ENCODE results near the gene POLR2F. TPM values are rescaled to one million over a fixed set of nuclear protein-coding genes. Genes with fewer than 3 reads are reported as not detected.

Gene POLR2F
- polyA plus RNA-seq, 1 experiment = 87.4 TPM

- DNase-seq (ENCODE audit: low read depth, low spot score) = no peak
- H3K27me3 ChIP-seq (ENCODE audit: control insufficient read depth, insufficient read depth, low read length) = peaks cover 27% of the 10 kb centered on the region
- CTCF ChIA-PET = interaction anchor here (2.0 kb wide), 1 partner anchor 30 kb away, joined by 4 read pairs; no protein-coding TSS in a partner anchor
- no peaks in the 10 kb centered on the region for H3K9me3 ChIP-seq (ENCODE audit: control insufficient read depth, insufficient read depth, low read length)
- no peak overlapping the region for H3K27ac ChIP-seq (ENCODE audit: low read depth, low read length)
- TF ChIP-seq CTCF (IDR thresholded peaks at IDR 0.05; ENCODE audit: low read depth, low read length) = no peak
- no peak overlapping the region for H3K4me3 ChIP-seq (ENCODE audit: low read depth, low read length)
- POLR2A ChIA-PET = interaction anchor here (0.7 kb wide), 2 partner anchors 82 to 645 kb away, joined by 3 to 4 read pairs; no protein-coding TSS in a partner anchor
These were observed 42.0 kb downstream of the POLR2F start for GRCh38 chr22:37995460-37995859.

DNA sequence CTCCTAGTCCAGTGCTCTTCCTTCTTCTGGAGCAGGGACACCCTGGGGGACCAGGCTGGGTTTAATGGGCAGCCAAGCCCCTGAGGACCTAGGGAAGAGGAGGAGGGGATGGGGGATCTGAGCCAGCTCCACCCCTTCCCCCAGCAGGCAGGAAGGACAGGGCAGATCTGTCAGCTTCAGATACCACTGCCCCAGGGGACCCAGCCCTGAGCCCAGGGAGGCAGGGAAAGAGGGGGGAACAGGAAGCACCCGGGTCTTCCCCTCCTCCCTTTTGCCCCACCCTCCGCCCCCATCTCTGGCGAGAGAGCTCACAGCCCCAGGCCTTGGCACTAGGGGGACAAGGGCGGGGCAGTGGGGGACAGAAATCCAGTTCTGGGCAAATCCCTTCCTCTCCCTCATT, 42.6 kb downstream of the POLR2F start:
- no peaks in the 10 kb centered on the region for H3K9me3 ChIP-seq (ENCODE audit: control insufficient read depth, insufficient read depth, low read length)
- H3K27ac ChIP-seq (ENCODE audit: low read depth, low read length) = no peak overlapping the region
- H3K4me3 ChIP-seq (ENCODE audit: low read depth, low read length) = no peak overlapping the region
- ChIA-PET CTCF (interaction anchor here (2.0 kb wide), 1 partner anchor 31 kb away, joined by 4 read pairs; no protein-coding TSS in a partner anchor), POLR2A (interaction anchor here (0.7 kb wide), 1 partner anchor 644 kb away, joined by 3 read pairs; no protein-coding TSS in a partner anchor)
- DNase-seq (ENCODE audit: low read depth, low spot score) = no peak
- peaks cover 29% of the 10 kb centered on the region for H3K27me3 ChIP-seq (ENCODE audit: control insufficient read depth, insufficient read depth, low read length)
- no peak for TF ChIP-seq CTCF (IDR thresholded peaks at IDR 0.05; ENCODE audit: low read depth, low read length)

DNA sequence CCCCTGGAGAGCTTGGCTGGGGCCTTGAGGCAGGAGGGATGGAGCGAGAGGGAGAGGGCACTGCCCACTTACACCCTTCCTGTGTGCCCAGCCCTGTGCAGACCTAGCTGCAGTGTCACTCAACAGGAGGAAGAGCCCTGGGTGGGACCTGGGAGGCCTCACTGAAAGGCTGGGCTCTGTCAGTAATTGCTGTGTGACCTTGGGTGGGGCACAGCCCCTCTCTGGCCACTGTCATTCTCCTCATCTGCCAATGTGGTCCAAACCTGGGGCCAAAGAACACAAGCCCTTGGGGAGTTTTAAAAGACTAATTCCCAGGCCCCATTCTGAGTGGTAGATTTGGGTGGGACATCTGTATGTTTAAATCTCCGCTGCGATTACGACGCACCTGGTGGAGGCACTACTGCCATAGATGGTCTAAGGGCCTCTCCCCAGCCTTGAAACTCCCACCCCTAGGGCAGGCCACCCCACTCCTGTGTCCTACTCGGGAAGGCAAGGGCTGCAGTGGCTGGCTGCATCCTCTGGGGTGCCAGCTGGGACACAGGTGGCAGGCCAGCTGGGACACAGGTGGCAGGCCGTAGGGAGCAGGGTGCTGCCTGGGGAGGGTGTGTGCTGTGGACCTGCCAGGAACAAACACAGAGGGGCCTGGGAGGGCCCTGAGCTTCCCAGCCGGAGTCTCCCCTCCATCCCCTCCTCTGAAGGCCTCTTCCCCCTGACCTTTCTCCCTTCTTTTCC, 43.2 kb downstream of the POLR2F start:
- Histone ChIP-seq H3K27ac (ENCODE audit: low read depth, low read length) (no peak overlapping the region), H3K4me3 (ENCODE audit: low read depth, low read length) (no peak overlapping the region), H3K9me3 (ENCODE audit: control insufficient read depth, insufficient read depth, low read length) (no peaks in the 10 kb centered on the region), H3K27me3 (ENCODE audit: control insufficient read depth, insufficient read depth, low read length) (peaks cover 29% of the 10 kb centered on the region)
- CTCF ChIA-PET = no interaction called here
- no peak for TF ChIP-seq CTCF (IDR thresholded peaks at IDR 0.05; ENCODE audit: low read depth, low read length)
- POLR2A ChIA-PET = no interaction called here
- DNase-seq (ENCODE audit: low read depth, low spot score) = no peak

DNA sequence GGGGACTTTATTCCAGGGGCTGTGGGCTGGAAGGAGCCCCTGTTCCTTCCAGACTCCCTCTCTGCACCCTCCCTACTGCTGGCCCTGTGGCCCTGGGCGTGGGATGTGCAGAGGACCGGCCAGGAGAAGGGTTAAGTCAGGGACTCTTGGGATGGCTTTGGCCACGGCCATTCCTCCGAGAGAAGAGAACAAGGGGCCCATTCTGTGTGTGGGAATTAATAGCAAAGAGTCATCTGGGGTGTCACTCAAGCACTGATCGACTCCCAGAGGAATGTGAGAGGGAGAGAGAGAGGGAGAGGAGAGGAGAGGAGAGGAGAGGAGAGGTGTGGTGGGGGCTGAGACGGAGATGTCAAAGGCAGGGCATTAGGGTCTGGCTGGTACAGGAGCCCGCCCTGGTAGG, 45.0 kb downstream of the POLR2F start:
- CTCF ChIA-PET = no interaction called here
- Histone ChIP-seq H3K4me3 (ENCODE audit: low read depth, low read length) (no peak overlapping the region), H3K27ac (ENCODE audit: low read depth, low read length) (no peak overlapping the region), H3K9me3 (ENCODE audit: control insufficient read depth, insufficient read depth, low read length) (no peaks in the 10 kb centered on the region), H3K27me3 (ENCODE audit: control insufficient read depth, insufficient read depth, low read length) (peaks cover 29% of the 10 kb centered on the region)
- POLR2A ChIA-PET = no interaction called here
- no peak for TF ChIP-seq CTCF (IDR thresholded peaks at IDR 0.05; ENCODE audit: low read depth, low read length)
- no peak for DNase-seq (ENCODE audit: low read depth, low spot score)

DNA sequence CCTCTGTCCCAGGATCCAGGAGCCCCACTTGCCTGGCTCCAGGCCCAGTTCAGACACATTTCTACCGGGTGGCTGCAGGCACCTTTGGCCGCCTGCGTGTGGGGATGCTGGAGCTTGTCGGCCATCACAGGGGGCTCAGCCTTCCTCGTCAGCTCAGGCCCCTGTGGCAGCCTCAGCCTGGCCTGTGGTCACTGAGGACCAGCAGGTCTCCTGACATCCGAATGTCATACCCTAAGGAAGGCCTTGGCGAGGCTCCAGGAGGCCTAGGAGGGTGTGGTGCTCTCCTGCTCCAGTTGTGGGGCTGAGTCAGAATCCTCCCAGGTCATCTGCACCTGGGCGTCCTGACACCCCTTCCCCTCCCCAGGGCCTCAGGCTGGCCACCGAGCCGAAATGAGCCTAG, 45.7 kb downstream of the POLR2F start:
- POLR2A ChIA-PET = no interaction called here
- CTCF ChIA-PET = no interaction called here
- Histone ChIP-seq H3K9me3 (ENCODE audit: control insufficient read depth, insufficient read depth, low read length) (no peaks in the 10 kb centered on the region), H3K4me3 (ENCODE audit: low read depth, low read length) (no peak overlapping the region), H3K27me3 (ENCODE audit: control insufficient read depth, insufficient read depth, low read length) (peaks cover 29% of the 10 kb centered on the region), H3K27ac (ENCODE audit: low read depth, low read length) (no peak overlapping the region)
- DNase-seq (ENCODE audit: low read depth, low spot score) = no peak
- no peak for TF ChIP-seq CTCF (IDR thresholded peaks at IDR 0.05; ENCODE audit: low read depth, low read length)
